Glomerular visceral epithelial cell (primary cell): ENCODE data around the gene HS3ST6.
"Not testable (repeated sequence)": the region's sequence is repeated elsewhere in the genome, so short reads cannot be mapped to it uniquely, and the experiment has no call there.

Source experiments
- DNase-seq: peaks from one replicate; pipeline ENCODE4 v3.0.0-alpha.2; 2016; ENCODE audit errors: extremely low spot score

The HS3ST6 gene

GRCh38 chr16:1918351-1919326 is at the start of gene HS3ST6:
Gene HS3ST6 (minus strand): TSS chr16:1918415. CDS start chr16:1918323, 92 bp downstream.
- DNase-seq: no peak

- DNase-seq: no peak
These were observed 48.2 kb upstream of the HS3ST6 start, which contains the start of gene RNF151 for GRCh38 chr16:1966460-1966859. Gene RNF151 (plus strand): TSS chr16:1966856. CDS start chr16:1966882, 26 bp downstream.

GRCh38 chr16:1965396-1966001 is 47.3 kb upstream of the HS3ST6 start:
- DNase-seq: no peak

- DNase-seq: peak; percentile 98
These were observed 46.5 kb upstream of the HS3ST6 start, which contains the start of gene RPS2 for GRCh38 chr16:1964506-1965395. Gene RPS2 (minus strand): TSS chr16:1964826. CDS start chr16:1964625, 201 bp downstream.

GRCh38 chr16:1963806-1964505 is 45.7 kb upstream of the HS3ST6 start:
- no peak for DNase-seq

DNA sequence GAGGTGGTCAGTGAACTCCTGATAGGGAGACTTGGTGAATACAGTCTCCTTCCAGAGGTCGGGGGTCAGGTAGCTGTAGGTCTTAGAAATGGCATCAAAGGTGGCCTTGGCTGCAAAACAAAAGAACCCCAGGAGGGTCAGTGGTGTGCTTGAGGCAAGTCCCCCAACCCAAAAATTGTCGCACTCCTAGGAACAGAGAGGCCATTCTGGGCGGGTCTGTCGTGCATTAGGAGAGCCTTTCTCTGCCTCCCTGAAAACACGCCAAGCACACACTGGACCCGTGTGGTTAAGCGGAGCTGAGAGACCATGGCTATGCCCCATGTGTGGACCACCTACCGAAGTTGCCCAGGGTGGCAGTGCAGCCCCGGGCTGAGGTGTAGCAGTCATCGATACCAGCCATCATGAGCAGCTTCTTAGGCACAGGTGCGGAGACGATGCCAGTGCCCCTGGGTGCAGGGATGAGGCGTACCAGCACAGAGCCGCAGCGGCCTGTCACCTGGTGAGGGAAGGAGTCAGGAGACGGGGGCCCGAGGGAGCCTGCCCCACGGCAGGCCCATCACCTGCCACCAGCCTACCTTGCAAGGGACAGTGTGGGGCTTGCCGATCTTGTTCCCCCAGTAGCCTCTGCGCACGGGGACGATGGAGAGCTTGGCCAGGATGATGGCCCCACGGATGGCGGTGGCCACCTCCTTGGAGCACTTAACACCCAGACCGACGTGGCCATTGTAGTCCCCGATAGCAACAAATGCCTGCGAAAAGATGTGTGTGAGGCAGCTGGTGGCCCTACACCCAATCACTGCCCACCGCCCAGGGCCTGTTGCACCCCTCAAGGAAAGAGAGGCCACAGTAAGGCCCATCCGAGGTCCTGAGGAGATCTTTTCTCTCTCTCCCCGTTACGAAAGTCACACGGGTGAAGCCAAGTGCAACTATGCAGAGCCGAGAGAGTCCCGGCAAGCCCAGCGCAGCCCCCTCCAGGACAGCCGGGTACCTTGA is 44.2 kb upstream of the HS3ST6 start:
- DNase-seq: not testable (repeated sequence)

DNA sequence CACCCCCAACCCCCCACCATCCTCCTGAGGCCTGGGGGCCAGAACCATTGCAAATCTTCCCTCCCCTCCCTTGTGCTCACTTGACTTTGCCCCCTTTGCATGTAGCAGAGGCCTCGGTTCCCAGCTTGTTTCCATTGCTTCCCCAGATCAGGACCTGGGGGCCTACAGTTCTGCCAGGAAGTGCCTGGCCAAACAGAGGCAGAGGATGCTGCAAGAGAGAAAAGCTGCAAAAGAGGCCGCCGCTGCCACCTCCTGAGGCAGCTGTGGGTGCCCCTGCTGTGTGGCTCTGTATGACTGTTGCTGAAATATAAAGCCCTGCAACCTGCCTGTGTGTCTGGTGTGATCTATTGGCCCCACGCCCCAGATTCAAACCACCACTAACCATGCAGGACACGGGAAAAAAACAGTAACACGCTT is 43.4 kb upstream of the HS3ST6 start:
- no peak for DNase-seq

DNA sequence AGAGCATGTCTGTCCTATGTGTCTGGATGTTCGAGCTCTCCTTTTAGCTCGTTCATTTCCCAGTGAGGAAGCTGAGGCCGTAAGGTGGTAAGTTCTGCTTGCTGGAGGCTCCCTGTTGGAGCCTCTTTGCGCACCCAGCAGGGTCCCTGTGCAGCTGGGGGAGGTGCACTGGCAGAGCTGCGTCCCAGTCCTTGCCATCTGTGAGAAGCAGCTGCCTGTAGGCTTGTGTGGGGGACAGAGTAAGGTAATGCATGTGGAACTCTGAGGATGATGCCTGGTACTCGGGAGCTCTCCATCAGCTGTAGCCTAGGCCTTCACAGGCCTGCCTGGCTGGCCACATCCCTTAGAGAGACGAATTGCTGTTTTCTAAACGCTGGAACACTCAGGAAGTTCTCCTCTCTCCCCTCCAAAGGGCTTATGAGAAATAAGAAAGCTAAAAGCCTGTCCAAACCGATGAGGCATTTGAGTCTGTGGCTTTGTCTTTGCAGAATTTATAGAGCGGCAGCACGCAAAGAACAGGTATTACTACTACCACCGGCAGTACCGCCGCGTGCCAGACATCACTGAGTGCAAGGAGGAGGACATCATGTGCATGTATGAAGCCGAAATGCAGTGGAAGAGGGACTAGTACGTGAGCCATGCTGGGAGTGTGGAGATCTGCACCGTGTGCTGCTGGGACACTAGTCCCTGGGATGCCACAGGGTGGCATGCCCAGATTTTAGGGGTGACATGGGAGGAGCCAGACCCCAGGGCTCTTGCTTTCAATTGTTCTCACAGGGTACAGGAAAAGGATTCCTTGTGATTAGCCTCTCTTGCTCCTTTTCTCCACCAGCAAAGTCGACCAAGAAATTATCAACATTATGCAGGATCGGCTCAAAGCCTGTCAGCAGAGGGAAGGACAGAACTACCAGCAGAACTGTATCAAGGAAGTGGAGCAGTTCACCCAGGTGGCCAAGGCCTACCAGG is 42.7 kb upstream of the HS3ST6 start:
- DNase-seq: peak; percentile 53

DNA sequence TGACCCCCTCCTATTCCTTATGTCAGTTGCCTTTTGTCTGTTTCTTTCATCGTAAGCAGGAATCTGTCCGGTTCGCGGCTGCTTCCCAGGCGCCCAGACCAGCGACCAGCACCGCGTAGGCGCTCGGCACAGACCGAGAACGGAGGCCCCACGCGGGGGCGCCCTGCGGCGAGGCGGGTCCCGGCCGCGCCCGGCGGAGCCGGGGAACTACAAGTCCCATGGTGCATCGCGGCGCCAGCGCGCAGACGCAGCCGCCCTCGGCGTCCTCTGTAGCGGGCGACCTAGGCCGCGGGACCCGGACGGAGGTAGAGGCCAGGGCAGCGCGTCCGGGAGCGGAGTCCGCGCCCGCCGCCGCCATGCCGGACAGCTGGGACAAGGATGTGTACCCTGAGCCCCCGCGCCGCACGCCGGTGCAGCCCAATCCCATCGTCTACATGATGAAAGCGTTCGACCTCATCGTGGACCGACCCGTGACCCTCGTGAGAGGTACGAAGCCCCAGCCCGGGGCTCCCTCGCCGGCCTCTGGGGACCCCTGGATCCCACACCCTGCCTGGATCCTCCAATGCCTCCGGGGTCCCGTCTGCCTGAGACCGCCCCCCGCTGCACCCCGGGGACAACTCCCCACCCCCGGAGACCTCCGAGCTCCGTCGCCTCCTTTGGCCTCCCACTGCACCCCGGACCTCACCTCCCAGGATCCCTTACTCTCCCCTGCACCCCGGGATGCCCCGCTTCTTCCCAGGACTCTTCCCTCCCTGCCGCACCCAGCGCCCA is 41.2 kb upstream of the HS3ST6 start, which contains the start of gene NDUFB10:
TSS of gene NDUFB10 (plus strand) at position 270 of the 771 bp plus-strand sequence. CDS start at position 357, 87 bp downstream.
- peak; percentile 88 for DNase-seq

- DNase-seq: no peak
These were observed 40.6 kb upstream of the HS3ST6 start for GRCh38 chr16:1958715-1959268.

DNA sequence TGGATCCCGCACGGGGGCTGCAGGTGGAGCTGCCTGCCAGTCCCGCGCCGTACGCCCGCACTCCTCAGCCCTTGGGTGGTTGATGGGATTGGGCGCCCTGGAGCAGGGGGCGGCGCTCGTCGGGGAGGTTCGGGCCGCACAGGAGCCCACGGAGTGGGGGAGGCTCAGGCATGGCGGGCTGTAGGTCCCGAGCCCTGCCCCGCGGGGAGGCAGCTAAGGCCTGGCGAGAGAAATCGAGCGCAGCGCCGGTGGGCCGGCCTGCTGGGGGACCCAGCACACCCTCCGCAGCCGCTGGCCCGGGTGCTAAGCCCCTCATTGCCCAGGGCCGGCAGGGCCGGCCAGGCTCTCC is 39.9 kb upstream of the HS3ST6 start:
- DNase-seq: not testable (repeated sequence)

DNA sequence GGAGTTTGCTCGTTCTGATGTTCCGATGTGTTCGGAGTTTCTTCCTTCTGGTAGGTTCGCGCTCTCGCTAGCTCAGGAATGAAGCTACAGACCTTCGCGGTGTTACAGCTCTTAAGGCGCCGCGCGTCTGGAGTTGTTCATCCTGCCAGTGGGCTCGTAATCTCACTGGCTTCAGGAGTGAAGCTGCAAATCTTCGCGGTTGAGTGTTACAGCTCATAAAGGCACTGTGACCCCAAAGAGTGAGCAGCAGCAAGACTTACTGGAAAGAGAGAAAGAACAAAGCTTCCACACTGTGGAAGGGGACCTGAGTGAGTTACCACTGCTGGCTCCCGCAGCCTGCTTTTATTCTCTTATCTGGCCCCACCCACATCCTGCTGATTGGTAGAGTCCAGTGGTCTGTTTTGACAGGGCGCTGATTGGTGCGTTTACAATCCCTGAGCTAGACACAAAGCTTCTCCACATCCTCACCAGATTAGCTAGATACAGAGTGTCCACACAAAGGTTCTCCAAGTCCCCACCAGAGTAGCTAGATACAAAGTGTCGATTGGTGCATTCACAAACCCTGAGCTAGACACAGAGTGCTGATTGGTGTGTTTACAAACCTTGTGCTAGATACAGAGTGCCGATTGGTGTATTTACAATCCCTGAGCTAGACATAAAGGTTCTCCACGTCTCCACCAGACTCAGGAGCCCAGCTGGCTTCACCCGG is 39.4 kb upstream of the HS3ST6 start:
- DNase-seq: not testable (repeated sequence)

DNA sequence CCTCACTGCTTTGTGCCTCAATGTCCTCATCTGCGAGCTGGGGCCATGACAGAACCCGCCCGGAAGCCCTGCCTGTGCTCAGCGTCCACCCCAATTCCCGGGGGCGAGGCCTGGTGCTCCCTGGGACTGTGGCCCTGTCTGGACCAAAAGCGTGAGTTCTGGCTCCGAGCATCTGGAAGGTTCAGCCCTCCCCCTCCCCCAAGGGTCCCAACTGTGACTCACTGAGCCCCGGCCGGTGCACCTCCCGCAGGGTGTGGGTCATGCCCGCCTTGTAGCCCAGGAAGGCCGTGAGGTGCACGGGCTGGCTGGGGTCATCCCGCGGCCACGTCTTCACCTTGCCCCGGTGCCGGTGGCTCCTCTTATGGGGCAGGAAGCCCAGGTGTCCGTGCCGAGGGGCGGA is 35.5 kb upstream of the HS3ST6 start:
- no peak for DNase-seq

- DNase-seq: no peak
These were observed 32.3 kb upstream of the HS3ST6 start for GRCh38 chr16:1950559-1950958.

GRCh38 chr16:1950047-1950446 is 31.8 kb upstream of the HS3ST6 start:
- no peak for DNase-seq

DNA sequence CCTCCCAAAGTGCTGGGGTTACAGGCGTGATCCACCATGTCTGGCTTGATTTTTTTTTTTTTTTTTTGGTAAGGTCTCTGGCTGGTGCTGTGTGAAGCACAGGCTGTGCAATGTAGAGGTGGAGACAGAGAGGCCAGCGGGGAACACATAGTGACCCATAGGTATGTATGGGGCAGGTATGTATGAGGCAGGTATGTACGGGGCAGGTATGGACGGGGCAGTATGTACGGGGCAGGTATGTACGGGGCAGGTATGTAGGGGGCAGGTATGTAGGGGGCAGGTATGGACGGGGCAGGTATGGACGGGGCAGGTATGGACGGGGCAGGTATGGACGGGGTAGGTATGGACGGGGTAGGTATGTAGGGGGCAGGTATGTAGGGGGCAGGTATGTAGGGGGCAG is 31.3 kb upstream of the HS3ST6 start:
- no peak for DNase-seq

DNA sequence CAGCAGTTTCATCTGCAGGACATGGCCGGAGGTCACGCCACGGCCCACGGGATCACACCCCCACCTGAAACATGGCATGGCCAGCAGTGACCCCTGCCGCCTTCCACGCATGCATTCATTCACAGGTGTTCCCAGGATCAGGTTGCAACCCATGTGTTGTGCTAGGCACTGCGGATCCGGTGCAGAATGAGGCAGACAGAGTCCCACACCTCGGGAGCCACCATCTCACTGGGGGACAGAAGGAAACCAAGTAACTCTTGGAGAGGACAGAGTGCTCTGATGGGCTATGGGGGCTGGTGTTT is 29.1 kb upstream of the HS3ST6 start:
- no peak for DNase-seq
